ENCODE measurements around the gene MT1M.
A peak's percentile ranks its signal among the peaks of the same experiment; 100 is the strongest.

MT1M gene

GRCh38 chr16:56594292-56594619, 38.2 kb upstream of the MT1M start:
- H3K4me3 ChIP-seq (ENCODE audit: low read depth, low read length), result no peak overlapping the region
- H3K9me3 ChIP-seq (ENCODE audit: insufficient read depth, low read depth, low read length), result no peaks in the 10 kb centered on the region
- no peak overlapping the region for H3K4me2 ChIP-seq (ENCODE audit: low read length)
- H3K79me2 ChIP-seq (ENCODE audit: control insufficient read depth, insufficient read depth, low read length, poor library complexity), result no peaks in the 10 kb centered on the region
- DNase-seq, result no peak
- no peak overlapping the region for H2AFZ ChIP-seq (ENCODE audit: insufficient read depth, low read length, poor library complexity)
- H3K9ac ChIP-seq (ENCODE audit: low read length), result no peak overlapping the region
- H2BK5ac ChIP-seq (ENCODE audit: low read depth, low read length, poor library complexity), result no peak overlapping the region
- no peak overlapping the region for H3K4ac ChIP-seq (ENCODE audit: low read depth, low read length)
- H4K12ac ChIP-seq (ENCODE audit: low read depth, low read length), result no peak overlapping the region
- H3K18ac ChIP-seq (ENCODE audit: low read length), result no peak overlapping the region
- H4K8ac ChIP-seq (ENCODE audit: low read depth, low read length), result no peak overlapping the region
- no peak overlapping the region for H2AK5ac ChIP-seq (ENCODE audit: low read length)
- no peaks in the 10 kb centered on the region for H3K79me1 ChIP-seq (ENCODE audit: low read length)
- H3K36me3 ChIP-seq (ENCODE audit: control insufficient read depth in 1 of 2, insufficient read depth in 2 of 2, low read length in 2 of 2), result no peaks in the 10 kb centered on the region
- no CpG with 5 or more reads among the region's 5 CpGs for WGBS (ENCODE audit: extremely low coverage, insufficient coverage, insufficient read length)
- H3K23ac ChIP-seq (ENCODE audit: low read length), result no peak overlapping the region
- no peaks in the 10 kb centered on the region for H3K4me1 ChIP-seq (ENCODE audit: control insufficient read depth in 1 of 2, insufficient read depth in 2 of 2, low read length in 2 of 2)
- no peak overlapping the region for H4K91ac ChIP-seq (ENCODE audit: low read depth, low read length)
- H2BK12ac ChIP-seq (ENCODE audit: low read length), result no peak overlapping the region
- peaks cover 15% of the 10 kb centered on the region for H3K27me3 ChIP-seq (ENCODE audit: insufficient read depth, low read length)
- no peak overlapping the region for H3K27ac ChIP-seq (ENCODE audit: low read depth, low read length)
- H3K14ac ChIP-seq (ENCODE audit: low read length), result no peak overlapping the region
- H2BK120ac ChIP-seq (ENCODE audit: insufficient read depth, low read length, poor library complexity), result no peak overlapping the region

GRCh38 chr16:56600398-56600999, 32.0 kb upstream of the MT1M start:
- no CpG with 5 or more reads among the region's 8 CpGs for WGBS (ENCODE audit: extremely low coverage, insufficient coverage, insufficient read length)
- no peaks in the 10 kb centered on the region for H3K27me3 ChIP-seq (ENCODE audit: insufficient read depth, low read length)
- DNase-seq, result peak in 1 of 2 donors; percentile 37

GRCh38 chr16:56601325-56601724, 31.1 kb upstream of the MT1M start:
- H3K4me3 ChIP-seq (ENCODE audit: low read depth, low read length), result no peak overlapping the region
- H3K9ac ChIP-seq (ENCODE audit: low read length), result no peak overlapping the region
- H3K4me2 ChIP-seq (ENCODE audit: low read length), result no peak overlapping the region
- H2BK5ac ChIP-seq (ENCODE audit: low read depth, low read length, poor library complexity), result no peak overlapping the region
- no peak overlapping the region for H4K12ac ChIP-seq (ENCODE audit: low read depth, low read length)
- no peaks in the 10 kb centered on the region for H3K27me3 ChIP-seq (ENCODE audit: insufficient read depth, low read length)
- no peaks in the 10 kb centered on the region for H3K9me3 ChIP-seq (ENCODE audit: insufficient read depth, low read depth, low read length)
- H3K79me2 ChIP-seq (ENCODE audit: control insufficient read depth, insufficient read depth, low read length, poor library complexity), result no peaks in the 10 kb centered on the region
- no peaks in the 10 kb centered on the region for H3K4me1 ChIP-seq (ENCODE audit: control insufficient read depth in 1 of 2, insufficient read depth in 2 of 2, low read length in 2 of 2)
- H2BK12ac ChIP-seq (ENCODE audit: low read length), result no peak overlapping the region
- H3K18ac ChIP-seq (ENCODE audit: low read length), result no peak overlapping the region
- H3K14ac ChIP-seq (ENCODE audit: low read length), result no peak overlapping the region
- no peaks in the 10 kb centered on the region for H3K79me1 ChIP-seq (ENCODE audit: low read length)
- H3K23ac ChIP-seq (ENCODE audit: low read length), result no peak overlapping the region
- H3K36me3 ChIP-seq (ENCODE audit: control insufficient read depth in 1 of 2, insufficient read depth in 2 of 2, low read length in 2 of 2), result no peaks in the 10 kb centered on the region
- no peak overlapping the region for H2AK5ac ChIP-seq (ENCODE audit: low read length)
- DNase-seq, result no peak
- no peak overlapping the region for H4K8ac ChIP-seq (ENCODE audit: low read depth, low read length)
- no peak overlapping the region for H3K27ac ChIP-seq (ENCODE audit: low read depth, low read length)
- no peak overlapping the region for H2BK120ac ChIP-seq (ENCODE audit: insufficient read depth, low read length, poor library complexity)
- no CpG with 5 or more reads among the region's 9 CpGs for WGBS (ENCODE audit: extremely low coverage, insufficient coverage, insufficient read length)
- no peak overlapping the region for H3K4ac ChIP-seq (ENCODE audit: low read depth, low read length)
- H2AFZ ChIP-seq (ENCODE audit: insufficient read depth, low read length, poor library complexity), result no peak overlapping the region
- no peak overlapping the region for H4K91ac ChIP-seq (ENCODE audit: low read depth, low read length)

More at GRCh38 chr16:56600398-56600999, 32.0 kb upstream of the MT1M start:
- Histone ChIP-seq H3K9ac (ENCODE audit: low read length) (no peak overlapping the region), H3K79me1 (ENCODE audit: low read length) (no peaks in the 10 kb centered on the region), H3K23ac (ENCODE audit: low read length) (no peak overlapping the region), H4K91ac (ENCODE audit: low read depth, low read length) (no peak overlapping the region), H2BK120ac (ENCODE audit: insufficient read depth, low read length, poor library complexity) (no peak overlapping the region), H2AFZ (ENCODE audit: insufficient read depth, low read length, poor library complexity) (no peak overlapping the region), H4K12ac (ENCODE audit: low read depth, low read length) (no peak overlapping the region), H3K14ac (ENCODE audit: low read length) (no peak overlapping the region), H3K9me3 (ENCODE audit: insufficient read depth, low read depth, low read length) (no peaks in the 10 kb centered on the region), H2AK5ac (ENCODE audit: low read length) (no peak overlapping the region), H3K4me1 (ENCODE audit: control insufficient read depth in 1 of 2, insufficient read depth in 2 of 2, low read length in 2 of 2) (no peaks in the 10 kb centered on the region), H3K27ac (ENCODE audit: low read depth, low read length) (no peak overlapping the region), H3K4me2 (ENCODE audit: low read length) (no peak overlapping the region), H3K79me2 (ENCODE audit: control insufficient read depth, insufficient read depth, low read length, poor library complexity) (no peaks in the 10 kb centered on the region), H3K36me3 (ENCODE audit: control insufficient read depth in 1 of 2, insufficient read depth in 2 of 2, low read length in 2 of 2) (no peaks in the 10 kb centered on the region), H2BK12ac (ENCODE audit: low read length) (no peak overlapping the region), H3K4ac (ENCODE audit: low read depth, low read length) (no peak overlapping the region), H2BK5ac (ENCODE audit: low read depth, low read length, poor library complexity) (no peak overlapping the region), H3K4me3 (ENCODE audit: low read depth, low read length) (no peak overlapping the region), H3K18ac (ENCODE audit: low read length) (no peak overlapping the region), H4K8ac (ENCODE audit: low read depth, low read length) (no peak overlapping the region)

- H3K4me3 ChIP-seq (ENCODE audit: low read depth, low read length), result no peak overlapping the region
- H3K9ac ChIP-seq (ENCODE audit: low read length), result no peak overlapping the region
- H2BK120ac ChIP-seq (ENCODE audit: insufficient read depth, low read length, poor library complexity), result no peak overlapping the region
- H3K79me1 ChIP-seq (ENCODE audit: low read length), result peaks cover 11% of the 10 kb centered on the region
- no peak overlapping the region for H3K27ac ChIP-seq (ENCODE audit: low read depth, low read length)
- WGBS (ENCODE audit: extremely low coverage, insufficient coverage, insufficient read length), result no CpG with 5 or more reads among the region's 4 CpGs
- no peak overlapping the region for H3K4me2 ChIP-seq (ENCODE audit: low read length)
- no peak overlapping the region for H4K12ac ChIP-seq (ENCODE audit: low read depth, low read length)
- no peak overlapping the region for H4K91ac ChIP-seq (ENCODE audit: low read depth, low read length)
- H3K14ac ChIP-seq (ENCODE audit: low read length), result no peak overlapping the region
- no peak overlapping the region for H3K23ac ChIP-seq (ENCODE audit: low read length)
- no peak overlapping the region for H3K18ac ChIP-seq (ENCODE audit: low read length)
- H2BK12ac ChIP-seq (ENCODE audit: low read length), result no peak overlapping the region
- H2BK5ac ChIP-seq (ENCODE audit: low read depth, low read length, poor library complexity), result no peak overlapping the region
- no peak overlapping the region for H3K4ac ChIP-seq (ENCODE audit: low read depth, low read length)
- no peak overlapping the region for H2AFZ ChIP-seq (ENCODE audit: insufficient read depth, low read length, poor library complexity)
- H2AK5ac ChIP-seq (ENCODE audit: low read length), result no peak overlapping the region
- H3K79me2 ChIP-seq (ENCODE audit: control insufficient read depth, insufficient read depth, low read length, poor library complexity), result no peaks in the 10 kb centered on the region
- peak; percentile 46 to 64 for DNase-seq
- H3K9me3 ChIP-seq (ENCODE audit: insufficient read depth, low read depth, low read length), result no peaks in the 10 kb centered on the region
- H3K36me3 ChIP-seq (ENCODE audit: control insufficient read depth in 1 of 2, insufficient read depth in 2 of 2, low read length in 2 of 2), result no peaks in the 10 kb centered on the region
- no peaks in the 10 kb centered on the region for H3K27me3 ChIP-seq (ENCODE audit: insufficient read depth, low read length)
- H4K8ac ChIP-seq (ENCODE audit: low read depth, low read length), result no peak overlapping the region
- peaks cover 16 to 18% of the 10 kb centered on the region in 2 experiments for H3K4me1 ChIP-seq (ENCODE audit: control insufficient read depth in 1 of 2, insufficient read depth in 2 of 2, low read length in 2 of 2)
Observed at GRCh38 chr16:56603589-56603988, 28.9 kb upstream of the MT1M start.

Data from trophoblast cell (in vitro differentiated cells and primary cell).